LNCAP (cell line): ENCODE results near the gene ORC4.

Experiments used
- TF ChIP-seq, protein P1 (sequence below): fragments of 450-650 bp; IDR thresholded peaks from 2 replicates; pipeline ENCODE4 v1.5.1; 2017; ENCODE audit warnings: mild to moderate bottlenecking

The ORC4 gene

DNA sequence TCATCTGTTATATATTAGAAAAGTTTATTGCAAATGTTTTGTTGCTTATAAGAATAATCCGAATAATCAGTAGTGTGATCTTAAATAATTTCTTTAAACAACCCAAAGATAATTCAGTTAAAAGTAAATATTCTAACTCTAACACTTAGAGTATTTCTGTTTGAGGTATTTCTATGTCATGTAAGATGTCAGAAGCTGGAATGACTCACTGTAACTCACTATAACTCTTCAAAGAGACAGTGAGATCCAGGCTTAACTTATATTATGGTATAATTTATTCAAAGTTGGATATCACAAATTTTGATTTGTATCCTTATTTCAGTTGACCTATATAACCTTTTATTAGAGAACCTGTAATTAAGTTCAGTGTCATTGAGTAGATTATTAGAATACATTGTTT is 7.3 kb upstream of the ORC4 start:
- TF ChIP-seq, protein P1, sequence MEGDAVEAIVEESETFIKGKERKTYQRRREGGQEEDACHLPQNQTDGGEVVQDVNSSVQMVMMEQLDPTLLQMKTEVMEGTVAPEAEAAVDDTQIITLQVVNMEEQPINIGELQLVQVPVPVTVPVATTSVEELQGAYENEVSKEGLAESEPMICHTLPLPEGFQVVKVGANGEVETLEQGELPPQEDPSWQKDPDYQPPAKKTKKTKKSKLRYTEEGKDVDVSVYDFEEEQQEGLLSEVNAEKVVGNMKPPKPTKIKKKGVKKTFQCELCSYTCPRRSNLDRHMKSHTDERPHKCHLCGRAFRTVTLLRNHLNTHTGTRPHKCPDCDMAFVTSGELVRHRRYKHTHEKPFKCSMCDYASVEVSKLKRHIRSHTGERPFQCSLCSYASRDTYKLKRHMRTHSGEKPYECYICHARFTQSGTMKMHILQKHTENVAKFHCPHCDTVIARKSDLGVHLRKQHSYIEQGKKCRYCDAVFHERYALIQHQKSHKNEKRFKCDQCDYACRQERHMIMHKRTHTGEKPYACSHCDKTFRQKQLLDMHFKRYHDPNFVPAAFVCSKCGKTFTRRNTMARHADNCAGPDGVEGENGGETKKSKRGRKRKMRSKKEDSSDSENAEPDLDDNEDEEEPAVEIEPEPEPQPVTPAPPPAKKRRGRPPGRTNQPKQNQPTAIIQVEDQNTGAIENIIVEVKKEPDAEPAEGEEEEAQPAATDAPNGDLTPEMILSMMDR, result no peak

DNA sequence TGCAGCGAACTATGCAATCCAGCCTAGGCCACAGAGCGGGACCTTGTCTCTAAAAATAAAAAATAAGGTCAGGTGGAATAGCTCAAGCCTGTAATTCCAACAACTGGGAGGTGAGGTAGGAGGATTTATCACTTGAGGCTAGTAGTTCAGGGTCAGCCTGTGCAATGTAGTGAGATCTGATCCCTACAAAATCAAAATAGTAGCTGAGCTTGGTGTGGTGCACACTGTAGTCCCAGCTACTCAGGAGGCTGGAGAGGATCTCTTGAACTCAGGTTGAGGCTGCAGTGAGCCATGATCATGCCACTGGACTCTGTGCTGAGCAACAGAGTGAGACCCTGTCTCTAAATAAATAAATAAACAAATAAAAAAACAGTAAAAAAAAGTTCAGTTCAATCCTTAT is 6.0 kb upstream of the ORC4 start:
- TF ChIP-seq, protein P1, result no peak

DNA sequence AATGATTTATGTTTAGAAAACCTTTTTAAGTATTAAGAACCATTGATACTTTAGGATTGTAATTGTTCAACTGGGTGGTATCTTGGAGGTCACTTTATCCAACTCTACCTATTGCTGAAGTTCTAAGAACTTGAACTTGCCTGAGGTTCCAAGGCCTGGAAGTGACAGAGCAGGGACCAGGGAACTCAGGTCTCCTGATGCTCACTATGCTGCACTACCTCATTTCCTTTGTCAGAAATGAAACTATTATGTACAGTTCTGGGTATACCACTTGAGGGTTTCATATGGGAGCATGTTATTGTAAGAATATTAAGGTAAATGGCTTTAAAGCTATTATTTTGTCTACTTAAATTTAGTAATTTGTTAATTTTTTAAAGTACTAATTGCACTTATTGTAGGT is 3.3 kb upstream of the ORC4 start:
- TF ChIP-seq, protein P1, result no peak

DNA sequence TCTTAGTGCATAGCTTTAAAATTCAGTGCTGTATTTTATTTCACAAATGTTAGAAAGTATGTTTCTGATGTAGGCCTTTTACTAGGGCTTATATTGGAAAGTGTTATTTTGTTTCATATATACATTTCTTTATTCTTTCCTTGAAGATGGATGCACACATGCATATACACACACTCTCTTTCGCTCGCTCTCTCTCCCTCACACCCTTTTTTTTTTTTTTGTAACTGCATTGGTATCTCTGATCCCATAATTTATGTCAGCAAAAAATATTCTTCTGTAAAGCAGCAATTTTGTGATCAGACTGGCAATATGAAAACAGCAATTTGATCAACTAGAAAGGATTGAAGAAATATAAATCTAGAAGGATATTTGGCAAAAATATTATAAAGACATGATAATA is 2.3 kb upstream of the ORC4 start:
- TF ChIP-seq, protein P1, result no peak

DNA sequence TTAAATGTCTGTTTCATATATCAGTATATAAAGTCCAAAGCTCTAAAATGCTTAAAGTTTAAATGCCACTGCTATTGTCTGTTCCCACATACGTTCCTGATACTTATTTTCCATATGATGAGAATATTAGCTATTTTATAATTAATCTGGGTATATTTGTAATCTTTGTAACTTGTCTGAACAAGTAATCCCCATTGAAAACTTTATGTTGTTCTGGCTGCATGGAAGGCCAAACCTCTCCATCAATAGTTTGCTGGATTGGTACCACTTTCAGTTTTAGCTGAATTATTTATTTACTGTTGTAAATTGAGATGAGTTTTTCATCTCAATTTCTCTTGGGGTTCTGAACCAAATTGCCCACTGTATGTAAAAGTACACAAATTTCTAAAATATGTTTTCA is 1.8 kb upstream of the ORC4 start:
- TF ChIP-seq, protein P1, result no peak

DNA sequence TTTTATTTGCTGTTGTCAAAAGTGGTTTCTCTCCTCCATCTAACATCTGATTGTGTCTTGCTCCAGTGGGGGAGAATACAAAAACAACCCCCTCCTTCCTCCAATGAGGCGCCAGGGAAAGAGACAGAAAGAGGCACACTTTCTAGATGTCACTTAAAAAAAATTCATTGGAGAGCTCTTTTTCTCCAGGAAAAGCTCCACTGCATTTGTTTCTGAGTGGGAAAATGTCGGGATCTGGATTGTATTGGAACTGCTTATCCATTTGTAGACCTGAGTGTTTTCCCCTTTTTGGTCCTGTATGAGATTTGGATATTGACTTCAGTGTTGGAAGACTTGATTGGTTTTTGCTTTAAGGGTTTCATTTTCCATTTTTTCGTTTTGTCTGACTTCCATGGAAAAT is 1.3 kb upstream of the ORC4 start:
- TF ChIP-seq, protein P1, result no peak

DNA sequence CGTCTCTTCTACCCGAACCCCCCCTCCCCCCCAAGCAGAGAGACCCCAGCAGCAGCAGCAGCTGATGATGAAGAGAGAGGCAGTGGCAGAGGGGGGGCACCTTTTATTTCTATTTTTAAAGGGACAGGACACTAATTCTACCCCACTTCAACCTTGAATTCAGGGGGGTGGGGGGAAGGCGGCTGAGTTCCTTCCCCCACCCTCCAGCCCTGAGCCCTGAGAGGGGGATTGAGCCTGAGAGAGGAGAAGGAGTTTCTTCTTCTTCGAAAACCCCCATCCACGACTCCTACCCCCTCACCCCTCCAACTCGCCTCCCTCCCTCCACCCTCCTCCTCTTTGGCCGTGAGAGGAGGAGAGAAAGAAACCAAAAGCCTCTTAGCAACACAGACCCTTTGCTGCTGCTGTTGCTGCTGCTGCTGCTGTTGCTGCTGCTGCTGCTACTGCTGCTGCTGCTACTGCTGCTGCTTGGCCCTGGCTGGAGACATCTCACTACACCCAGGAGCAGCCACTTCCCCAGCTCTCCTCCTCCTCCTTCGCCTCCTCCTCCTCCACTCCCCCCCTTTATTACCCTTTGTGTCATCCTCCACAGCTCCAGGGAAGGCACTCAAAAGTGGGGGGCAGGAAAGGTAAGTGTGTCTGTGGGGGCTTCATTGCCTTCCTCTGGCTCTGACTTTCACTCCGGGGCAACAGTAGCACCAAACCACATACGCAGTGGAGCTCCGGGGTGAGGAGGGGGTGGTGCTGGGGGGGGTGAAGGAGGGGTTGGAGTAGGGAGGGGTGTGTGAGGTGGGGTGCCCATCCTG is 723 bp upstream of the ORC4 start, which contains the start of gene MBD5:
Gene MBD5, plus strand, starts transcription at position 33 of the 803 bp plus-strand sequence.
- TF ChIP-seq, protein P1, result no peak
